HG02763 (cell line): ENCODE measurements around the gene APOA4.

Experiments used
- ATAC-seq: cut with Tn5 transposase; IDR thresholded peaks from one replicate; pipeline ENCODE4 v1.9.1; 2021; ENCODE audit warnings: mild to moderate bottlenecking, moderate library complexity; ENCODE audit not compliant: unreplicated experiment

APOA4 gene

DNA sequence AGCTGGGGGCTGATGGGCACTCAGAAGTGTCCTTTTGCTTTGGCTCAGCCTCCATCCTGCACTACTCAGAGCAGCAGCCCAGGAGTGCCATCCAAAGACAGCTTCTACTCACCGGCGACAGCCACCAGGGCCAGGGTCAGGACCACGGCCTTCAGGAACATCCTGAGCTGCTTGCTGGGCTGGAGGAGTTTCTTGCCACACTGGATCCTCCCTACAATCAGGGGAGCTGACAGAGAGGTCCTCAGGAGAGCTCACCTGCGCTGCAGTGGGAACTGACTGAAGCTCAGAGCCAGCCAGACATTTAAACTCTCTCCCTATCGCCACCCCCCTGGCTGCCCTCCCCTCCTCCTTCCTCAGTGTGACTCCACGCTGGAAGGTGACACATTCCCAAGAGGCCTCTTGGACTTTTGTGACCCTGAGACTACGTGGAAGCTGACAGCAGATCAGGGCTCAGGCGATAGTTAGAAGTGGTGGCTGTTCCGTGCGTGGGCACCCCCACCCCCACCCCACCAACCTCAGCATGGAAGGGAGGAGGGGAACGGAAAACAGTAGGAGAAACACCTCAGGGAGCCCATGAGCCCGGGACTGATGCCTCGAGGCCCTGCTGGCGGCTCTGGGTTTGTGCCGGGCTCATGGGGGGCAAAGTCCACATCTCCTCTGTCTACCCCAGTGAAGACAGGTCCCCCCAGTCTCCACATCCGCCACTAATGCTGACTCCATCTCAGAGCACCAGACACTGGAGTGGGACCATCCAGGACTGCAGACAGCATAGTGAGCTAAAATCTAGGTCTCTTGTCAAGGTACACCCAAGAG is at the start of gene APOA4:
Gene APOA4 (minus strand): TSS at position 274 of the 813 bp plus-strand sequence. CDS start 113 bp downstream, at position 161.
- ATAC-seq: no peak

DNA sequence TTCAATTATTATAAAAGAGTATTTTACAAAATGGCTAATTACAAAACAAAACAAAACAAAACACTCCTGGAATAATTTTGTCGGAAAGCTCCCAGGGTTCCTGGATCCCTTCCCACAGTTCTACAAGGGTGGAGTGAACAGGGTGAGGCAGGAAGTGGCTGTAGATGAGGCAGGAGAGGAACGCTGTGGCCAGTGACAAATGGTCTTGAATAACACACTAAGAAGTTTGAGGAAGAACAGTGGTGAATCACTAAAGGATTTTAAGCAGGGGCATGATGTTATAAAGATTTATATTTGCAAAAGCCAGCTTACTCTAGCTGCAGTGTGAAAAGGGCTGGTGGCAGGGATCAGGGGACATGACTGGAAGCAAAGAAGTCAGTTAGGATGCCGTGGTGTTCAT is 48.1 kb upstream of the APOA4 start:
- no peak for ATAC-seq

DNA sequence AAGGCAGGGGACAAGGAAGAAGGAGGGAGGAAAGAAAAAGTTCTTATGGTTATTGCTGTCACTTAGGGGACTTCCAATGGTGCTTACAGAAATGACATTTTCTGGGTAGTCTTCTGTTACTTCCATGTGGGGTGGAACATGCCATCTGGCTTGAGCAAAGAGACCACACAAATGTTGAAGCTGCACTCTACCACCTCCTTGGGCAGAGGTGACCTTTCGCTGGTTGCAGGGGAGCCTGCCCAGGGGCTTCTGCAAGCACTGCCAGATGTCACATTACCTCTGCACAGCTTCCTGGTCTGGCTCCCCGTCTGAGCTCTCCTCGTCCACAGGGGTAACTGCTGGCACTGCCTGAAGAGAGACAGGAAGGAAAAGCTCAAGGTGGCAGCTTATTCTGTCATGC is 47.0 kb upstream of the APOA4 start:
- no peak for ATAC-seq

DNA sequence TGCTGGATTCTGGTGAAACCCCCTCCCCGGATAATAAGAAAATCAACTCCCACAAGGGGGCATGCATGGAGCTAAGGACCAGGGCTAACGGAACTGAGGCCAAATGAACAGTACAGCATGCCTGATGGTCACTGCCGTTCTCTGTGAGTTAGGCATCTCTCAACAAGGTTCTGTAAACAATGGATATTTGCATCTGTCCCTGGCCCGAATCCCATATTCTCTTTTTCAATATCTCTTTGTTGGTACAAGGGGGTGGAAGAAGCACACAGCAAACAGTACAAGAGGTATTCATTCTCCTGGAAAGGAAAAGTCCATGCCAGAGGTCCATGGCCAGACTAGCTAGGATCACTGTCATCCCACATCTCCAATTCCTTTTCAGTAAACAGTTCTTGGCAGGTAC is 46.5 kb upstream of the APOA4 start:
- no peak for ATAC-seq

GRCh38 chr11:116868066-116868465 is 45.0 kb upstream of the APOA4 start:
- ATAC-seq: no peak

- ATAC-seq: no peak
Observed at GRCh38 chr11:116867619-116868018, 44.5 kb upstream of the APOA4 start.

- no peak for ATAC-seq
Observed at GRCh38 chr11:116866804-116867455, 43.8 kb upstream of the APOA4 start.

DNA sequence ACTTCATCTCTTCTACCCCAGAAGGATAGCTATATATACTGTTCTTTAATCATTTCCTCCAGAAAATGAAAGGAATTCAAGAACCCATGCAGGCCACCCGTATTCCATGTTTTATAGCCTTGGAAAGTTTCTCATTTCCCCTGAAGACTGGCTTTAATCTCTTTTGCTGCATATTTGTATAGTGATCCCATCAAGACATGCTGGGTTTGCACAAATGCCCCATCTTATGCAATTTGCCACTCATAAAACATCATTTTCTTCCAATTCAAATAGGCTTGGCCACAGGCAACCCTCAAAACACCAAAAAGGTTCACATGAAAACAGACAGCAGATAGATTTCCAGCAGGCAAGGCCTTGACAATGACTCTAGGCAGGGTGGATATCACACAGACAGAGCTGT is 42.6 kb upstream of the APOA4 start:
- ATAC-seq: no peak

GRCh38 chr11:116864531-116864930 is 41.4 kb upstream of the APOA4 start:
- no peak for ATAC-seq

- no peak for ATAC-seq
Observed at GRCh38 chr11:116862951-116863350, 39.8 kb upstream of the APOA4 start.

GRCh38 chr11:116862185-116862584 is 39.1 kb upstream of the APOA4 start:
- ATAC-seq: no peak

- no peak for ATAC-seq
Observed at GRCh38 chr11:116861539-116861938, 38.4 kb upstream of the APOA4 start.

DNA sequence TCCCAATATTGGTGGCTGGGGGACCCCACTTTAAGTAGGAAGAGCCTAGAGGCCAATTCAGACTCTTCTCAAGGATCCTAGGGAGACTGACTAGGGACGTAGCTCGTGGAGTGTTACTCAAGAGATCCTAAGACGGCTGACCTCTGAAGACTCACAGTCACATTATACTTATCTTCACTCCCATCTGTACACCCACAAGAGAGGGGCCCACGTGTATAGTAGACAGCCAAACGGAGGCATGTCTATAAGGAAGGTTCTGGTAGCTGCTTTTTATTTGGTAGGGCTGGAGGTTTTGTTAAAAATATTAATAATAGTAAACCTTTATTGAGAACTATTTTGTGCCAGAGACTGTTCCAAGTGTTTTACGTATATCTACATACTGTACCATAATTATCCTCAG is 37.2 kb upstream of the APOA4 start:
- no peak for ATAC-seq

GRCh38 chr11:116859175-116859574 is 36.1 kb upstream of the APOA4 start:
- ATAC-seq: no peak

GRCh38 chr11:116857936-116858335 is 34.8 kb upstream of the APOA4 start:
- ATAC-seq: no peak

DNA sequence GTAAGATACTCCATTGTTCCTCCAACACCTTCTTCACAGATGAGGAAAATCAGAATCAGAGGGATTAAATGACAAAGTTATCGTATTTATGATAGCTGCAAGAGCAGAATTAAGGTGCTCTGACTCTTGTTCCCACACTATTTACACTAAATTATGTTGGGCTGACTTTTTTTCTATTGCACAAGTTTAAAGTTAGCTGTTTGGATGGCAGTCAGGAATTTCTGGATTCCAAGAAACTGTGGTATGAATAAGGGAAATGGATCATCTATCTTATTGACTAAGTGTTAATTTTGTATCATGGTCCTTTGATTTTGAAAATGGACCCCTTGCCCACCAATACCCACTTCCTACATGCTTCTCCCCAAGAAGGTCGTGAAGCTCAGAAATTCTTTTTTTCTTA is 34.2 kb upstream of the APOA4 start:
- no peak for ATAC-seq

- ATAC-seq: no peak
Observed at GRCh38 chr11:116856423-116856822, 33.3 kb upstream of the APOA4 start.

DNA sequence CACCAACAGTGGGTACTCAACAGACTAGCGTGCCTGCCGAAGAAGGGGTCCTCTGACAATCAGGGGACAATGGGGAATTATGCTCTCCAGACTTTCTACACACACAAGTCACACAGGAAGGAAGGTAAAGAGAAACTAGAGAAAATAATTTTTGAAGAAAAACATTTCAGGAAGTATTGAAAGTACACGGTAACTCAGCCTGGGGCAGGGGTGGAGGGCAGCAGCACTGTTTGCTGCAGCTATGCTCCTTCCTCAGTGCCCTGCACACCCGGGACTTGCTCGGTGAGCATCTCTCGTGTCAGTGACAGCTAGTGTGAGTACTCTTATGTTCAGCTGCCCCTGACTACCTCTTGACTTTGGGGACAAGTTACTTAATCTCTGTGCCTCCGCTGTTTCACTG is 32.3 kb upstream of the APOA4 start:
- no peak for ATAC-seq

DNA sequence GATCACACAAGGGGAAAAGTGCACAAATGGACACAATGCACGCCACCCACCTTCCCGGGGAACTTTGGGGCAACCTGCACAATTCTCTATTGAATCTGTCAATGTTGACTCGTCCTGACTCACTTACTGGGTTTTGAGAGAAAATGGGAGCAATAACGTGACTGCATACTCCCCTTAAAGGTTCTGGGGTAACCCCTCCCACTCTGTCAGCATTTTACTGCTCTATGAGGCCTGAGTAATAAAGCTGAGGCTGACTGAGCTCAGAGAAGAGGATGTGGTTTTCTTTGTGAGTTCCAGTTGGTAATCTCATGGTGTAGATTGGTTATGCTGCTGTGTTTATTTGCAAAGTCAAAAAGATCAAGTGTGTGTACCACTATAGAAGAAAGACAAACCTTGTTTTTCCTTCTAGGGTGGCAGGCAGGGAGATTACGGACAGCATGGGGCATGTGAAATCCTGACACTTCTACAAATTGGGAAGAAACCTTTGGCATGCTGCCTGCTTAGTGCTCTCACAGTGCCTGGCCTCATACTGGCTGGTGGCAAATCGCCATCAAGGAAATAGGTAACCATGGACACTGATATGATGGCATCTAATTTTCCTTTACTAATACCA is 30.5 kb upstream of the APOA4 start:
- ATAC-seq: peak; percentile 87

DNA sequence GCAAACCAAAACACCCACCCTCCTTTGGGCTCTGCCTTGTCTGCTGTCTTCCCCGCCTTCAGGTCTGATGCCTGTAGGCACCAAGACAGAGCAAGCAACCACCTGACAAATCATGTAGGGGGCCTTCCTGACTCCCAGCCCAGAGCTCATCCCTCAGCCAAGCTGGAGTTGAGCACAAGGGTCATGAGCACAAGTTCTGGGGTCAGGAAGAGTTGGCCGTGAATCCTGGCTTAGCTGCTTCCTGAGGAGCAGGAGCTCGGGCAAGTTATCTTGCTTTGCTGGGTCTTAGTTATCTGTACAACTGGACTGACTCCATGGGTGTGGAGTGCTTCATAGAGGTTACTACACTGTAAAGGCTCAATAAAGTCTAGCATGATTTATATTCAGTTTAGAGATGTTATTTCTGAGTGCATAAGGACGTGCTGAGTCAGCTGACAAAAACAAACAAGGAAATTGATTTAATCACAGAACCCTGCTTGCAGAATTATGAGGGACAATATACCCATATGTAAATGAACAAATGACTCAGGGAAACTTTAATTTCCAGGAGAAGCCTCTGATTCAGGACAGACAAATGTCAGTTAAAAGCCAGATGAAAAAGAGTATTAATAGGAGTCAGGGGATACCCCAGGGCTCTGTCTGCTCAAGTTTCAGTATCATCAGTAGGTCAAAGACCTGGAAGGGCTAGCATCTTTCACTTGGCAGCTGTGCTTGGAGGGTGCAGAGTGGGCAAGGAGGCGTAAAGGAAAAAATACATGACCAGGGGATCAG is 29.3 kb upstream of the APOA4 start:
- ATAC-seq: no peak

DNA sequence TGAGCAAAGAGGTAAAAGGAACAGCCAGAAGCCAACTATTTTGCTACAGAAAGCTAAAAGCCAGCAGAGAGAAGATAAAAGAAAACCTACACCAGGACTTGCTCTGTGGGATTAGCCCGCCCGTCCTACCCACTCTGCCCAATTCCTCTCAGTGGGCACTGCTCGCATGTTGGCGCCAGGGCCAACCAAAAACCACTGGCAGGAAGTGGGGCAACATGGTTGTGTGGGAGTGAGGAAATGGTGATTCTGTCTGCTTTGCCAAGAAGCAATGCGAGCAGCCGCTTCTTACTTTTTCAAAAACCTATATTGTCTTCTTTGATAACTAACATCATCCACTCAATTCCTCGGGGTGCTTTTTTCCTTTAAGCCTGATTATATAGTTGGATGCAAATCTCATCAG is 28.5 kb upstream of the APOA4 start:
- ATAC-seq: no peak
